OCI-M2 (cell line): Measurements from ENCODE around the gene CAGE1.

Experiments used
- DNase-seq: peaks from one replicate; lab custom pipeline; 2025; ENCODE audit not compliant: unreplicated experiment; lab: John Stamatoyannopoulos, UW

The CAGE1 gene

DNA sequence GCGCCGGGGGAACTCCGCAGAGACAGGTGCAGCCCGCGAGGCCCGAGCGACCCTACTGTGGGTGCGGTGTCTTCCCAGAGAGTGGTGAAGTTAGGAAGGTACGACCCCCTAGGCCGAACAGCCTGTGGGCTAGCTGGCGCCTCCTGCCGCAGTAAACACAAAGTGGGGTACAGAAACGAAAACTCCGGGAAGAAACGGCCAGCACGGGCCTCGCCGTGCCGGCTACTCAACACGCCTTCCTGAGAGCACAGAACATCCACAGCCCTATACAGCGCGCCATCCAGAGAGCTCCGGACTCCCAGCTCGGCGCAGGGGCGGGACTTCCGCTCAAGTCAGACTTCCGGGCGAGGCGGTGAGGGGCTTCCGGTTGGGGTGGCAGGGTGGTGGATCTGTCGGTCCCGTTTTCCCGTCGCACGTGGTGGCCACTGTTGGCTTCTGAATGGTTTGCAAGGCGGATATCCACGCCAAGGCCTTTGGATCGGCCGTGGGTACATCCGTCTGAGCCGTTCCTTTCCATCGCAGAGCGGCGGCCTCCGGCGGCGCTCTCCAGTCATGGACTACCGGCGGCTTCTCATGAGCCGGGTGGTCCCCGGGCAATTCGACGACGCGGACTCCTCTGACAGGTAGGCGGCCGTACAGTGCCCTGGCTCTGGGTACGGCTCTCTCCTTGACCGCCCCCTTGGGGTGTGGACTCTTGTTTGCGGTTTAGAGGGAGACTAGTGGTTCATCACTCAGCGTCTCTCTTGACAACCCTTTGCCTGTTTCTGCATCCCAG lies at the start of gene CAGE1, which contains the start of gene RIOK1:
CAGE1 (minus strand) TSS at position 292 of the 775 bp plus-strand sequence. CDS start 2,569 bp downstream, outside the sequence.
RIOK1 (plus strand) TSS at position 358 of the 775 bp plus-strand sequence; CDS start at position 553, 195 bp downstream.
- DNase-seq: peak; percentile 76

DNA sequence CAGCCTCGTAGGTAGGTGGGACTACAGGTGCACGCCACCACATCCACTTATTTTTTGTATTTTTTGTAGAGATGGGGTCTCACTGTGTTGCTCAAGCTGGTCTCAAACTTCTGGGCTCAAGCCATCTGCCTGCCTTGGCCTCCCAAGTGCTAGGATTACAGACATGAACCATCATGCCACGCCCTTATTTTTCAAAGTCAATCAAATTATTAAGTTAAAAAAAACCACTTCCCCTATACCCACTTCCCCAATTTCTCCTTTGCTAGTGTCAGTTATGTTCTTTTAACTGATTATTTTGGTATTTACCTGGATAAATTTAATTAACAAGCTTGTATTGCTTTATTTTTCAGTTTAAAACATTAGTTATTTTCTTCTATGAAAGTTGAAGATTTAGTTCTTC lies 49.7 kb upstream of the CAGE1 start:
- DNase-seq: no peak

- DNase-seq: no peak
Observed at GRCh38 chr6:7438011-7438410, 48.5 kb upstream of the CAGE1 start.

DNA sequence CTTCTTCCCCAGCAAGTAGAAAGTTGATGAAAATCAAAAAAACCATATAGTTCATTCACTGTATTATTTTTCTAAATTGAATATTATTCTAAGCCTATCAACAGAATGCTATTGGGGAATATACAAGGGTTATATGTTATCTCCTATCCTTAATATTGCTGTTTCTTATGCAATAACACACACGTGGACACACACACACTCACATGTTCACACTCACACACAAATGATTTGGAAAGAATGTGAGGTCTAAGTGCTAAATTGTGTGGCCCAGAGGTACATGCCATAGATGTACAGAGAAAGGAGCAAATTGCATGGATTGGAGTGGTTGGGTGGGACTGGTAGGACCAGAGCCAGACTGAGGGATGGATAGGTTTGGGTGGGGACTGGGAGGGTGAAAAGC lies 45.1 kb upstream of the CAGE1 start:
- no peak for DNase-seq

- no peak for DNase-seq
Observed at GRCh38 chr6:7433121-7433617, 43.6 kb upstream of the CAGE1 start.

DNA sequence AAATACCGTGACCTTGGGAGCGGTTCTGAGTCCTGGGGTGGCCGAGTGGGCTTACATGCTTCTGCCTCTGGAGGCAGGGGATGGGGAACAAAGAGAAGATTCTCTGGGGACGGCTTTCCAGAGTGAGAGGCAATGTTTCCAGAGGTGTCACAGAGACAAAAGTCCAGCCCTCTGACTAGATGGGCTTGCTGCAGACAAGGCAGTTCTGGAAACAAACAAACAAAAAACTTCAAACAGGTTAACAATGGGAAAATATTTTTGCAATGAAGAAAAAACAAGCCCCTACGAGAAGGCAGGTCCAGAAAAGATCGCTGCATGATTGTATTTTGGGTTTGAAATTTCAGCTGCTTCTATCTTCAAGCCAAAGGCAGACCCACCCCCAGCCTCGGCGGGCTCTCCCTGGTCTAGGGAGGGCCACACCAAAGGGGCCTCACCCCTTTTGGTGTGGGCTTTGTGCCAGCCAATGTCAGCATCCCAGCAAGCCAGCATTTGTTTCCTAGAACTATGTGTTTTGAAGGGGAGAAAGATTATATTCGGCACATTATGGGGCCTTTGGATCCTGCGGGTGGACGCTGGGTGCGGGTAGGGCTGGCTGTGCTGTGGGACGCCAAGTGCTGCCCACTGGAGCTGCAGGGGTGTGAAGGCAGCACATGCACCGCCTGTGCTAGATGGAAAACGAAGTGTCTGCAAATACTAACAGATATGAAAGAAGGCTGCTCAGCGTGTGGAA lies 43.0 kb upstream of the CAGE1 start:
- DNase-seq: no peak

DNA sequence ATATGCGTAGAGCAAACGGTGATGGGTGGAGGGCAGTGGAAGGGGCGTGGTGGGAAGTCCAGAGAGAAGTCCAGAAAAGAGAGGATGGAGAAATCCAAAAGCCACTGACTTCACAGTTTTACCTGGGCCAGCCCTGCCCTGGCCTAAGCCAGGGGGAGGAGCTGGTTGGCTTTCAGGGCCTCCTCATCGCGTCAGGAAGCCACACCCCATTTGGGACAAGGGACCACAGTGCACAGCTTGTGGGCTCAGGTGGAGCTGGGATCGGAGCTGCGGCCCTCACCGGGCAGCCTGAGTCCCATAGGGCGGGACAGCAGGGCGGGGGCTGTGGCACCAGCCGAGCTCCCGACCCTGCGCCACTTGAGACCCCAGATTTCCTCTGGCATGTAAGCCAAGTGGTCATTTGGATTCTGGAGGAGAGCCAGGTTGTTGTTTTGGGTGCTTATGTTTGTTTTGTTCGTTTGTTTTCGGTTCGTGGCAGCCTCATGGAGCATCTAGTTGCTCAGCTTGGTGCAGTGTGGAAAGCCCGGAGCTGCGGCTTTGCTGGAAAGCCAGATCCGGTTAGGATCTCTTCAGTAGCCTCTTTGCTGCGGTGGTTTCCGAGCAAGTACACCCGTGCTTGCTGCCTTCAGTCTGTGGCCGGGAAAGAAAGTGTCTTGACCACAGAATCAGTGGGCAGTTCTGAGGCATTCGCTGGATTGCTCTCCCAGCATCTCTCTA lies 42.3 kb upstream of the CAGE1 start:
- DNase-seq: no peak

- DNase-seq: no peak
Observed at GRCh38 chr6:7431313-7431673, 41.8 kb upstream of the CAGE1 start.

DNA sequence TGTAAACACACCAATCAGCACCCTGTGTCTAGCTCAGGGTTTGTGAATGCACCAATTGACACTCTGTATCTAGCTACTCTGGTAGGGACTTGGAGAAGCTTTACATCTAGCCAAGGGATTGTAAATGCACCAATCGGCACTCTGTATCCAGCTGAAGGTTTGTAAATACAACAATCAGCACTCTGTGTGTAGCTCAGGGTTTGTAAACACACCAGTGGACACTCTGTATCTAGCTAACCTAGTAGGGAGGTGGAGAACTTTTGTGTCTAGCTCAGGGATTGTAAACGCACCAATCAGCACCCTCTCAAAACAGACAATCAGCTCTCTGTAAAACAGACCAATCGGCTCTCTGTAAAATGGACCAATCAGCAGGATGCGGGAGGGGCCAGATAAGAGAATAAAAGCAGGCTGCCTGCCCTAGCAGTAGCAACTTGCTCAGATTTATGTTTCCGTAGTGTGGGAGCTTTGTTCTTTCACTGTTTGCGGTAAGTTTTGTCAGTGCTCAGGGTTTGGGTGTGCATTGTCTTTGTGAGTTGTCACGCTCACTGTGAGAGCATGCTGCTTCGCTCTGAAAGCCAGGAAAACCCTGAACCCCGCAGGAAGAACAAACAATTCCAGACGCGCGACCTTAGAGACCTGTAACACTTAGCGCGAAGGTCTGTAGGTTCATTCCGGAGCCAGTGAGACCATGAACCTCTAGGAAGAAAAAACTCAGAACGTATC lies 37.1 kb upstream of the CAGE1 start:
- no peak for DNase-seq

DNA sequence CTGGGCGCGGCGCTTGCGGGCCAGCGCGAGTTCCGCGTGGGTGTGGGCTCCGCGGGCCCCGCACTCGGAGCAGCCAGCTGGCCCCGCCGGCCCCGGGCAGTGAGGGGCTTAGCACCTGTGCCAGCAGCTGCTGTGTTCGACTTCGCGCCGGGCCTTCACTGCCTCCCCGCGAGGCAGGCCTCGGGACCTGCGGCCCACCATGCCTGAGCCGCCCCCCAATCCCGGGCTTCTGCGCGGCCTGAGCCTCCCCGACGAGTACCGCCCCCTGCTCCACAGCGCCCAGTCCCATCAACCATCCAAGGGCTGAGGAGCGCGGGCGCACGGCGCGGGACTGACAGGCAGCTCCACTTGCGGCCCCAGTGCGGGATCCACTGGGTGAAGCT lies 36.3 kb upstream of the CAGE1 start:
- DNase-seq: no peak

DNA sequence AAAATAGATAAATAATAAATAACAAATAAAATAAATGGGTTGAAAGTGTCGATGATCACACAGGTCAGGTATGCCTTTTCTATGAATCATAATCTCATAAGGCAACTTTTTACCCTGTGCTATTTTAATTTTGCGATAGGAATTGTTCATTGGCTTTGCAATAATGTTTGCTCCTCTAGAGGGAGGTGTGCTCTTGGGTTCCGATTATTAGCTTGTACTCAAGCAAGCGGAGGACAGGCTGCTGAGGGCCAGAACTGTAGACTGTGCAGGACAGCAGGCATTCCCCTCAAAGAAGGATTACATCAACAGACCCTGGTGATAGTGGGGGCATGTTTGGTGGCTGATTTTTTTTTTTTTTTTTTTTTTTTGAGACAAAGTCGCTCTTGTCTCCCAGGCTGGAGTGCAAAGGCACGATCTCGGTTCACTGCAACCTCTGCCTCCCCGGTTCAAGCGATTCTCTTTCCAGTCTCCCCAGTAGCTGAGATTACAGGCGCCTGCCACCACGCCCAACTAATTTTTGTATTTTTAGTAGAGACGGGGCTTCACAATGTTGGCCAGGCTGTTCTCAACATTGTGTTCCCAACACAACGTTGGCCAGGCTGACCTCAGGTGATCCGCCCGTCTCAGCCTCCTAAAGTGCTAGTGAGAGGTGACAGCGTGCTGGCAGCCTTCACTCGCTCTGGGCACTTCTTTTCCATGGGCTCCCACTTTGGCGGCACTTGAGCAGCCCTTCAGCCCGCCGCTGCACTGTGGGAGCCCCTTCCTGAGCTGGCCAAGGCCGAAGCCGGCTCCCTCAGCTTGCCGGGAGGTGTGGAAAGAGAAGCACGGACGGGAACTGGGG lies 35.6 kb upstream of the CAGE1 start:
- DNase-seq: no peak

DNA sequence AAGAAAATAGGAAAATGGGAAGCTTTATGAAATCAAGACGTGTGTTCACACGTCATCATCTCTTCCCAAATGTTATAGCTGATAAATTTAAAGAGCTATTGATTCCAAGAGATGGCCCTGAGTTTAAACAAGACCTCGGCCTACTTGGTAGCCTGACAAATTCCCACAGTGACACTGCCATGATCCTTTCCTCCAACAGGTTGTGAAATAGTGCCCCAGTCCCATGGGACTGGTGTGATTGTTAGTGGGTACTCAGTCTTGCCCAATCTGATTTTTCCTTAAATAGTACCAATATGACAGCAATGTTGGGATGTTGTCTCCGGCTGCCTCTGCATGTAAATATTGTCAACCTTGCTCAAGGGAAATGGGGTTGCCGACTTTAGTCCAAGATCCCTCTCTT lies 34.5 kb upstream of the CAGE1 start:
- DNase-seq: no peak

DNA sequence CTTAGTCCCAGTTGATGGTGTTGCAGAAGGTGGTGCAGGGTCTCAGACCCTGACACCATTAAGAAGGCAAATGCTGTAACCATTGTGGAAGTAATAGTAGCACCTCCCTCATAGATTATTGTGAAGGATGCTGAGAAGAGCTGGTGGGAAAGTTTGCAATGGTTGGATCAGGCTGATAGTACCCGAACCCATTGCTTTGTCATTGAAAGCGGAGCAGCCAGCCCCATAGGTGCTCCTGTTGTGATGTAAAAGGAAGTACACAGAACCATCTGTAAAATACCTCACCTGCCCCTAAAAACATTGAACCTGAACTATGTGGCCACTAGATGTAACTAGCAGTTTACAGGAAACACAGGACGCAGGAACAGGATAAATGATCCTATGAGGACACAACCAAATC lies 31.5 kb upstream of the CAGE1 start:
- DNase-seq: no peak

DNA sequence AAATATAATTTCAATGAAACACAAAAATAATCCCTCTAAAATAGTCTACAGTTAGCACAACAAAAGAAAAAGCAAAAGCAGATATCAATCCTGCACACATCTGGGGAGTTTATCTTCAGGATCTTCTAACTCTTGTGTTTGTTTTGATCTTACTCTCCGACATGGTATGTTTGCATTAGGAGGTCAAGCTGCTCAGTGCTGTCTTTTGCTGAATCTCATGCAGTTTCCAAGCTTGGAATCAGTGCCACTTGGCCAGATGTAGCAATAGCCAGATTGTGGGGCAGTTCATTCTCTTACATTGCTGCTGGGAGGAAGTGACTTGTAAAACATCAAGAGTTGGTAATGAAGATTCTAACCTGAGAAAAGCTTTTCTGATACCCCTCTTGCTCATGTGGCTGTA lies 29.5 kb upstream of the CAGE1 start:
- DNase-seq: no peak

DNA sequence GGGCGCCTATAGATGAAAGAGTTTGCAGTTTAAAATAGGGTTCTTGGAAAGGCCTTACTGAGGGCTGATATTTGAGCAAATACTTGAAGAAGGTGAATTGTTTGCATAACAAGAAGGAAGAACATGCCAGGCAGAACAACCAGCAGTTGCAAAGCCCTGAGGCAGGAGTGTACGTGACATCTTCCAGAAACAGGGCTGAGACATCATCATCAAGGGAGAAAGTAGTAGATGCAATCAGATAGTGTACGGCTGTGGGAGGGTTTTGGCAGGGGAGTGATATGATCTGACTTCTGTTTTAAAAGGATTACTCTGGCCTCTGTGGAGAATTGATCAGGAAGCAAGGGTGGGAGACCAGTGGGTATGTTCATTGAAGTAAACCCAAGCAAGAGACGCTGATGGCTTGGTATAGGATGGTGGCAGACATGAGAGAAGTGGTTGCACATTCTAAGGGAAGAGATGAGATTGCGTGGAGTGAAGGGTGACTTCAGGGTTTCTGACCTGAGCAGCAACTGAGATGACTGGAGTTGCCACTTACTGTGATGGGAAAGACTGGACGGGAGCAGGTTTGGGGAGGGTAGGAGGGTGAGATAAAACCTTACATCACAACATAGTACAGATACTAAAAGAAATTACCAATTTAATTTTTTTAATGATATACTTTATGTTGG lies 28.8 kb upstream of the CAGE1 start:
- no peak for DNase-seq

DNA sequence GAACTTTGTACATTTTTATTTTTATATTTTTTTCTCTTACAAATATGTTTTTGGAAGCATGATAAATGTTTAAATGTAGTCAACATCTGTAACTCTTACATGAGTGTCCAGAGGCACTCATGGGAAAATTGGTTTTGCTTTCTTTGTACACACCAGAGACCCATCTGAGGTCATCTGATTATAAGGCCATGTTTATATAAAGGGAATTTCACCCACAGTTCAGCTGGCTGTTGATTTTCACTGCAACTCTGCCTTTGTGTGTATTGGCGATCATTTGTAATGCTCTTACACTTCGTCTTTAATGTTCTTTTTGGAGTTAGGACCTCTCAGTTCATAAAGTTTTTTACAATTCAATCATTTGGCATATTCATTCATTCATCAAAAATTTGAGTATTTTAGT lies 28.1 kb upstream of the CAGE1 start:
- DNase-seq: no peak

- no peak for DNase-seq
Observed at GRCh38 chr6:7414811-7415210, 25.3 kb upstream of the CAGE1 start.

GRCh38 chr6:7413151-7413823 lies 23.7 kb upstream of the CAGE1 start:
- DNase-seq: no peak

GRCh38 chr6:7411328-7411727 lies 21.8 kb upstream of the CAGE1 start:
- DNase-seq: no peak
